Left colon (tissue), 2 donors: ENCODE measurements around the gene GUCY2D. TPM values are rescaled to one million over a fixed set of nuclear protein-coding genes. Genes with fewer than 3 reads are reported as not detected.
"Not testable (repeated sequence)": the region's sequence is repeated elsewhere in the genome, so short reads cannot be mapped to it uniquely, and the experiment has no call there.

Experiments used
- ATAC-seq: fragments of 200-7000 bp; cut with Tn5 transposase; one replicate; pipeline ENCODE4 v1.9.1; 2020; ENCODE audit warnings: mild to moderate bottlenecking, moderate library complexity
- DNase-seq, 2 donors: peaks; one replicate each; pipeline ENCODE4 v3.0.0-alpha.2; 2020
- intact Hi-C, 2 donors: fragments of 100-400 bp; cut with DNase I in 1 of 2; cut with micrococcal nuclease in 1 of 2; formaldehyde crosslinking; loops; one replicate each; pipeline versions ENCODE4 v1.11.2 to v1.14.0; 2022; cut with DNase I, micrococcal nuclease
- total RNA-seq, 2 donors: library from RNA; stranded (reverse); fragmentation: NEBNext Ultra II Directional; extraction: Animal tissue kit (Norgen Biotek cat#: 25700); gene quantifications; one replicate each; pipeline ENCODE4 v1.2.1, GENCODE V29; 2021
- donor health status: DM: no; HTN: no; CAD: no.
- donor health status: DM: yes; HTN: yes; CAD: no.

GUCY2D gene
- total RNA-seq, 2 donors from 2014 or later = not detected

DNA sequence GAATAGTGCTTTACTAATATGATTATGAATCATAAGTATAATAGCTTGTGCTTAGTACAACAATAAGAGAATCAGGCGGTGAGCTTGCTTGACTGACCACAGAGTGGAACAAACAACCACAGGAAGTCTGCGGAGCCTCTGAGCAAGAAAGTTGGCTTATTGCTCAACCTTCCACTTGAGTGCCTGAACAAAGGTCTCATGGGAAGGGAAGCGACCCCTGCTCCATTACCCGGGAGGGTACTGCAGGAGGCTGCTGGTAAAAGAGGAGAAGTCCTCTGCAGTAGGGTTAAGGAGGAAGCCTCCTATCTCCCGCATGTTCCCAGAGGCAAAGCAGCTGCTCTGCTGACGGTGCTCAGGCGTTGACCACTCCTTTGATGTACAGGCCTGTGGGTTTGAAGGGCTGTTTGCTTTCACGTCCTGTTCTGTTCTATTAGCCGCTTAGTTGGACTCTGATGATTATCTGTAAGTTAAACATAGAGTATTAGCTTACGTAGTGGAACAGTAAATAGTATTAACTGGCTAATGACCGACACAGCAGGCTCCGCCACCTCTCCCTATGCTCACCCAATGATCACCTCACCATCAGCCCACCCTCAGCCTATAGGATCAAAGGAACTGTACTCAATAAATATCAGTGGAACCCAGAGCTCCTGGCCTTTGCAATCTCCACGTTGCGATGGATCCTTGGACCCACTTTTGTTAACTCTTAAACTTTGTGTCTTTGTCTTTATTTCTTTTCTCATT lies 54.0 kb downstream of the GUCY2D start:
- DNase-seq (peak in 1 of 2 donors; percentile 55), ATAC-seq (peak; percentile 20)
- intact Hi-C loops = no loop called here

GRCh38 chr17:8056976-8057625 lies 54.7 kb downstream of the GUCY2D start:
- DNase-seq (peak in 1 of 2 donors; percentile 24), ATAC-seq (no peak)
- intact Hi-C loops = no loop called here

- DNase-seq (peak in 1 of 2 donors; percentile 21), ATAC-seq (peak; percentile 66)
- intact Hi-C loops = no loop called here
These were observed 55.3 kb downstream of the GUCY2D start for GRCh38 chr17:8057691-8058114.

GRCh38 chr17:8059131-8059530 lies 56.7 kb downstream of the GUCY2D start:
- ATAC-seq (no peak), DNase-seq (peak in 1 of 2 donors; percentile 18)
- intact Hi-C loops = no loop called here

- peak; percentile 55 for ATAC-seq
- peak in 1 of 2 donors; percentile 55 for DNase-seq
- intact Hi-C loops = no loop called here
These were observed 57.9 kb downstream of the GUCY2D start for GRCh38 chr17:8060274-8060673.

- ATAC-seq, intact Hi-C loops, DNase-seq: not testable (repeated sequence)
These were observed 59.4 kb downstream of the GUCY2D start for GRCh38 chr17:8061851-8062250.

GRCh38 chr17:8062435-8062806 lies 60.0 kb downstream of the GUCY2D start:
- DNase-seq (no peak), ATAC-seq (peak; percentile 61)
- intact Hi-C loops = no loop called here

DNA sequence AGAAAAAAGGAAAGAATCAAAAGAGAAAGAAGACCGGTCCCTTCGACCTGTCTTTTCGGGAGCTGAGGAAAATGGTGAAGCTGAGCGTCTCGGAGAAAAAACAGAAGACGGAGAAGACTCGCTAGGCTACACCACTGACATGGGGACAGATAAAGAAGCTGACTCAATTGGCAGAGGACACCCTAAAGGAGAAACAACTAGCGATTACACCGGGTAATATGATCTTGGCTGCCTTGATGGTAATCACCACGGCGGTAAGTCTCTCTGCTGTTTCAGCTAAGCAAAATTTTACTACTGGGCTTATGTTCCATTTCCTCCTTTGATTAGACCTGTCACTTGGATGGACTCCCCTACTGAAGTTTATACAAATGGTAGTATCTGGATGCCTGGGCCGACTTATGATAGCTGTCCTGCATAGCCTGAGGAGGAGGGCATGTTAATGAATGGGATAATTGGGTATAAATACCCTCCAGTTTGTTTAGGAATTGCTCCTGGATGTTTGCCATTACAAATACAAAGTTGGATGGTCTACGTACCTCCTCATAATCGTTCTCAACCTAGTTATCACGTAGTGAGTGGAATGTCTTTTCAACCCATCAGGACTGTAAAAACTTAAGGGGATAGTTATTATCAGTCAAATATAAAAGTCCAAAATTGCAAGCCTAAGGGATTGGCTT lies 60.5 kb downstream of the GUCY2D start:
- intact Hi-C loops = no loop called here
- no peak for DNase-seq
- ATAC-seq = peak; percentile 65

DNA sequence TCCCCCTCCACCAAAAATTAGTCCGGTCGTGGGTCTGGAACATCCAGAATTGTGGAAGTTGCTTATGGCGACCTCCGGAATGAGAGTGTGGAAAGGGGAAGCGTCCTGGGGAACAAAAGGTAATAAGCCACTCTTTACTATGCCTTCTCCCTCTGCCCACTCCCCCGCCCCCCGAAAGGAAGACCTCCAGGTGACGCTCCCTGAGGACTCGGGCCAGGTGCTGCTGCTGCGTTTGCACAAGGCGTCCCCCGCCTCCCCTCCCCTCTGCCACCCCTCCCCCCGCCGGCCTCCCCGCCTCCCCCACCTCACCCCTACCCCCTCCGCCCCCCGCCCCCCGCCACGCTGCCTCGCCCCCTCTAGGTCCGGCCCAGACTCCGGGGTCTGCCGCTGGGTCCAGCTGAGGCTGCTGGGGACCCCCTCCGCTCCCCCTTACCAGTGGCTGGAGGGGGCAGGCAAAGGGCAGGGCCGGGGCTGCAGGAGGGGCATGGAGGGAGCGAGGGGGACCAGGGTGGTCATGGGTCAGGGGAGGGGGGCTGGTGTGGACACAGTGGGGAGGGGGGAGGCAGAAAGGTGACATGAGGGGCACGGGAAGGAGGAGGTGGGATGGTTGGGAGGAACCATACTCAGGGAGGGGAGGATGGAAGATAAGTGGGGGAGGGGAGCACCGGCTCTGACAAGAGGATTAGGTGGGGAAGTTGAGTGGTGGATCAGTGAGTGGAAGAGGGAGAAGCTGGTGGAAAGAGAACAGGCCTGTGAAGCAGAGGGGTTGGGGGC lies 61.5 kb downstream of the GUCY2D start:
- intact Hi-C loops = no loop called here
- ATAC-seq (no peak), DNase-seq (no peak)

- DNase-seq = no peak
- intact Hi-C loops = no loop called here
- ATAC-seq = no peak
These were observed 62.2 kb downstream of the GUCY2D start for GRCh38 chr17:8064561-8065019.

DNA sequence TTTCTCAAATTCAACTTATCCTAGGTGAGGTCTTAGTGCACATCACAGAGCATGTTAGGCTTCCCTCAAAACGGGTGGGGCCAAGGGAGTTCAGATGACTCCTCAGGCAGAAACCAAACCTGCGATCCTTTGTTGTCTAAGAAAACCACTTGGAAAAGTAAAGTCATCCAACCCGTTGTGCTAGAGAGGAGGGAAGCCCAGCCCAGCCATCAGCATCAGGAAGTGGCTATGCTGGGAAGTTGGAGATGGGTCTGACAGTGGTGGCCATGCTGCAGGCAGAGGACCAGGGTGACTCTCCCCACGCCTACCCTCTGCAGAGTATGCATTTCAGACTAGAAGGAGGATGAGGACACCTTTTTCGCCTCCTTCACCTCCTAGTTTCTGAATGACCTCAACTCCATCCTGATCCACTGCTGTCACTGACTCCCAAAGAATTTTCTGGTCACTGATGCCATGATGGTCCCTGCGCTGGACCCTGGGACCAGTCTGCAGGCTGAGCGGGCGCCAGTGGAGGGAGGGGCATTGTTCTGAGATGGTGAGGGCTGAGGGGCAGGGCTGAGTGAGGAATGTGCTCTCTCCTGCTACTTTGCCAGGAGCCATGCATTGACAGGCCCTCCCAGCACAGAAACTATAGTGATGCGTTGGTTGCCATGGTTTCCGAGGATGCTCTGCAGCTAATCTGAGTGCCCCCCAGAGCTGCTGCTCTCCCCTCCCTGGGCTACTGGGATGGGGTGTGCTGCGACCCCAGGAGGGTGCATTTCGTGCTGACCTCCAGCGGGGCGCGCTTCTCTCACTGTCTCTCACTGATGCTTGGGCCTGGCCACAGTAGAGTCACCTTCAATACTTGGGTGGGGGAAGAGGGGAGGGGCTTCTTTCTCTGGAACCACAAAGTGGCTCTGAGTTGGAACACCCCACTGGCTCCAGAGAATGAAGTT lies 64.7 kb downstream of the GUCY2D start:
- intact Hi-C loops = no loop called here
- ATAC-seq (no peak), DNase-seq (no peak)

DNA sequence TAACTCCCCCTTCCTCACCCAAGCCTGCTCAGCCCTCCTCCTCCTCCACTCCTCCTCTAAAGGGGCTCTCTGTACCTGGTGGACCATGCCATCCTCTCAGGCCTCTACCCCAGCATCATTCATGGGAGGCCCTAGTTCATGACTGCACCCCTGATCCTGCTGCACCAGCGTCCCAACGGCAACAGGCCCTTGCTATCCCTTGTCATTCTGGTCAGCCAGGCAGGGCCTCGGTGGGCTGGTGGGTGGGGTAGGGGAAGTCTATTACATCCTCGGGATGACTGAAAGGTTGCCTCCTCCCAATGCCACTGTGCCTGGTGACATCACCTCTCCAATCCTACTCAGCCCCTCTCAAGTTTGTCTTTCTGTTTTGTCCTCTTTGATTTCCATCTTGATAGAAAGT lies 65.4 kb downstream of the GUCY2D start:
- ATAC-seq (no peak), DNase-seq (no peak)
- intact Hi-C loops = no loop called here

GRCh38 chr17:8068736-8069586 lies 66.5 kb downstream of the GUCY2D start:
- peak; percentile 69 to 77 for DNase-seq
- peak; percentile 64 for ATAC-seq
- intact Hi-C loops = no loop called here

GRCh38 chr17:8069587-8069860 lies 67.1 kb downstream of the GUCY2D start:
- peak; percentile 88 for ATAC-seq
- intact Hi-C loops = no loop called here
- peak; percentile 69 to 80 for DNase-seq
